Ovary (tissue), 3 donors: Measurements from ENCODE around the gene EIF3I.

Experiments
- EP300 ChIP-seq: sonication (generic); formaldehyde crosslinking; IDR thresholded peaks from one replicate; pipeline ENCODE4 v1.6.1; 2017; ENCODE audit warnings: antibody characterized with exemption
- POLR2A ChIP-seq: fragments of 450-650 bp; IDR thresholded peaks from one replicate; pipeline ENCODE4 v1.6.1; 2017; ENCODE audit warnings: antibody characterized with exemption, mild to moderate bottlenecking, moderate library complexity
- TF ChIP-seq, protein P1 (sequence below), 3 donors: fragments of 450-650 bp in 2 of 3; fragments of 200-600 bp in 1 of 3; IDR thresholded peaks; one replicate each; pipeline versions ENCODE4 v1.5.1 to v1.8.0; 2016 to 2022; ENCODE audit warnings: antibody characterized with exemption in 3 of 3, mild to moderate bottlenecking in 1 of 3
- donor health status: DM: no; HTN: no; CAD: no.

DNA sequence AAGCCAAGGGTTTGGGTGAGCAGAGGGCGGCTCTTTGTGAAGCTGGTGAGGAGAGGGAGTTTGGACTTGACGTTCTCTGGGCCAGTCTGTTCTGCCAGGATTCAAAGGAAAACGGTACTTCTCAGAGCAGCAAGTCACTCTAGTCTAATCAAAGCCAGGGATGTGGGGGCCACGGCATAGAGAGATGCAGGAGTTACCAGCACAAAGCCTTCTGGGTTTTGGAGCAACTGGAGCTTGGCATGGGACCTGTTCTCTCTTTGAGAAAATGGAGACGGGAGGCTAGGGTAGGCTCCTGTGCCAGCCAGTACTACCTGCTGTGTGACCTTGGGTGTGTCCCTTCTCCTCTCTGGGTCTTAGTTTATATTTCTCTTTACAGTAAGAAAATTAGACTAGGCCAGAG is 40.6 kb upstream of the EIF3I start:
- TF ChIP-seq, protein P1, sequence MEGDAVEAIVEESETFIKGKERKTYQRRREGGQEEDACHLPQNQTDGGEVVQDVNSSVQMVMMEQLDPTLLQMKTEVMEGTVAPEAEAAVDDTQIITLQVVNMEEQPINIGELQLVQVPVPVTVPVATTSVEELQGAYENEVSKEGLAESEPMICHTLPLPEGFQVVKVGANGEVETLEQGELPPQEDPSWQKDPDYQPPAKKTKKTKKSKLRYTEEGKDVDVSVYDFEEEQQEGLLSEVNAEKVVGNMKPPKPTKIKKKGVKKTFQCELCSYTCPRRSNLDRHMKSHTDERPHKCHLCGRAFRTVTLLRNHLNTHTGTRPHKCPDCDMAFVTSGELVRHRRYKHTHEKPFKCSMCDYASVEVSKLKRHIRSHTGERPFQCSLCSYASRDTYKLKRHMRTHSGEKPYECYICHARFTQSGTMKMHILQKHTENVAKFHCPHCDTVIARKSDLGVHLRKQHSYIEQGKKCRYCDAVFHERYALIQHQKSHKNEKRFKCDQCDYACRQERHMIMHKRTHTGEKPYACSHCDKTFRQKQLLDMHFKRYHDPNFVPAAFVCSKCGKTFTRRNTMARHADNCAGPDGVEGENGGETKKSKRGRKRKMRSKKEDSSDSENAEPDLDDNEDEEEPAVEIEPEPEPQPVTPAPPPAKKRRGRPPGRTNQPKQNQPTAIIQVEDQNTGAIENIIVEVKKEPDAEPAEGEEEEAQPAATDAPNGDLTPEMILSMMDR (IDR thresholded peaks at IDR 0.05): no peak
- TF ChIP-seq POLR2A (no peak), EP300 (no peak)
